Skeletal muscle tissue (tissue), 4 donors: ENCODE results near the gene ANTXR1. TPM values are rescaled to one million over a fixed set of nuclear protein-coding genes. Genes with fewer than 3 reads are reported as not detected.

Experiments used
- H3K27ac ChIP-seq: one replicate; pipeline ENCODE4 v1.7.0; 2013; ENCODE audit warnings: mild to moderate bottlenecking, low read depth, low read length, inconsistent platforms
- H3K27me3 ChIP-seq, 3 donors: one replicate each; pipeline ENCODE4 v1.7.0; 2013; ENCODE audit warnings: low read length in 3 of 3; ENCODE audit not compliant: control insufficient read depth in 3 of 3, insufficient read depth in 3 of 3
- H3K36me3 ChIP-seq, 3 donors: one replicate each; pipeline ENCODE4 v1.7.0; 2013; ENCODE audit warnings: low read length in 3 of 3; ENCODE audit not compliant: control insufficient read depth in 3 of 3, insufficient read depth in 3 of 3
- H3K4me1 ChIP-seq, 3 donors: one replicate each; pipeline ENCODE4 v1.7.0; 2013; ENCODE audit warnings: low read length in 3 of 3, mild to moderate bottlenecking in 3 of 3; ENCODE audit not compliant: control insufficient read depth in 3 of 3, insufficient read depth in 3 of 3
- H3K4me3 ChIP-seq, 3 donors: one replicate each; pipeline ENCODE4 v1.7.0; 2013; ENCODE audit warnings: low read length in 3 of 3
- H3K9ac ChIP-seq, 3 donors: one replicate each; pipeline ENCODE4 v1.7.0; 2013; ENCODE audit warnings: low read length in 3 of 3, mild to moderate bottlenecking in 3 of 3, moderate library complexity in 2 of 3, low read depth in 1 of 3
- H3K9me3 ChIP-seq, 3 donors: one replicate each; pipeline ENCODE4 v1.7.0; 2013; ENCODE audit warnings: low read length in 3 of 3; ENCODE audit not compliant: control insufficient read depth in 3 of 3
- total RNA-seq: library from RNA; depleted of rRNA; stranded (reverse); fragments of >200 nt; gene quantifications from one replicate; pipeline ENCODE4 v1.2.3, GENCODE V29; 2014
- donor health status: Osteomylitis.

Gene ANTXR1
- total RNA-seq, 1 donor from 2014 or later: 86.6 TPM

DNA sequence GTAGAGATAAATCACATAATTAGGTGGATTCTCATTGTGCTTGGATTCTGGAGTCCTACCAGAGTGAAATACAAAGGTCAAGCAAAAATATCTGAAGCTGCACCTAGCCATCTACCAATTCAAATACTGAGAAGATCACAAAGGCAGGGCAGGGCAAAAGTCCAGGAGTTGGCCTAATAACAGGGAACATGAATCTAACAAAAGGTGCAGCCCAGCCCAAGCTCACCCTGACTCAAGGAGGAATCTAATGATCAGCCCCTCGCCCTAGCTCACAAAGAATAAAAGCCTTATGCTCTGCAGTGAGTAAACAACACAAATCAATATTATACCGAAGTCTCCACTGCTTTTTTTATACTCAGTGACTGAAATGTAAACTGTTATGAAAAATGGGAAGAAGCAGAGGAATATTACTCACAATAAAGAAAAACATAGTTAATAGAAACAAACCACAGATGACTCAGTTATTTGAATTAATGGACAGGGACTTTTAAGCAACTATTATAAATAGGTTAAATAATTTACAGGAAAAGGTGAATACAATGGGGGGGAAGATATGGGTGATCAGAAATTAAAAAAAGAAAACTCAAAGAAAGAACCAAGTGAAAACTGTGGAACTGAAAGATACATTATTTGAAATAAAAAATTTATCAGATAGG, 49.5 kb downstream of the ANTXR1 start:
- Histone ChIP-seq H3K9me3 (no peaks in the 10 kb centered on the region), H3K27me3 (no peaks in the 10 kb centered on the region), H3K4me3 (no peak overlapping the region), H3K9ac (peak overlapping the region in 1 of 3 donors; percentile 25), H3K4me1 (peaks cover 11 to 27% (median 22%) of the 10 kb centered on the region in 3 donors), H3K27ac (no peak overlapping the region), H3K36me3 (no peaks in the 10 kb centered on the region)

DNA sequence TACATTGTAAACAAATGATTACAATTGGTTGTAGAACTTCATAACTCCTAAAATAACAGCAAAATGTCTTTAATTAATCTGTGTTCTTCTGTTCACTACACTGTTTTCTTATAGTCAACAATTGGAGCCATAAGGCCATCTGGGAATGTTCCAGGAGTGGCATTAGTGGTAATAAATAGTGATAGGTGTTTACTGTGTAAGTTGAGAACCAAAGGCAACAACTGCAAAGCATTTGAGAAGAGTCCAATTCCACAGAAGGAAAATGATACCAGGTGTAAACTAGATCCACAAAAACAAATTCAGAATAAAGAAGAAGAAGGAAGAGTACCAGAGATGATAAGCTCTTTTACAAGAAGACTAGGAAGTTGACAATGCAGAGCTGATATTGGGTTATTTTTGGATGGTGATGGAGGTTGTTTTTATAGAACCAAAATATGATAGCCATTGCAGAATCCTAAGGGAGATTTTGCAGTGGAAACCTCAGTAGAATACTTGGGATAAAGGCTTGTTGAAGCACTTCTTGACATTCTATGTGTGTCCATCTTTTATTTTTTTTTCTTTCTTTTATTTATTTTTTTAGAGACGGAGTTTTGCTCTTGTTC, 52.9 kb downstream of the ANTXR1 start:
- no peaks in the 10 kb centered on the region for H3K9me3 ChIP-seq
- no peaks in the 10 kb centered on the region for H3K36me3 ChIP-seq
- no peak overlapping the region for H3K9ac ChIP-seq
- no peaks in the 10 kb centered on the region for H3K27me3 ChIP-seq
- H3K4me1 ChIP-seq: peaks cover 4 to 24% (median 19%) of the 10 kb centered on the region in 3 donors
- no peak overlapping the region for H3K27ac ChIP-seq
- no peak overlapping the region for H3K4me3 ChIP-seq

DNA sequence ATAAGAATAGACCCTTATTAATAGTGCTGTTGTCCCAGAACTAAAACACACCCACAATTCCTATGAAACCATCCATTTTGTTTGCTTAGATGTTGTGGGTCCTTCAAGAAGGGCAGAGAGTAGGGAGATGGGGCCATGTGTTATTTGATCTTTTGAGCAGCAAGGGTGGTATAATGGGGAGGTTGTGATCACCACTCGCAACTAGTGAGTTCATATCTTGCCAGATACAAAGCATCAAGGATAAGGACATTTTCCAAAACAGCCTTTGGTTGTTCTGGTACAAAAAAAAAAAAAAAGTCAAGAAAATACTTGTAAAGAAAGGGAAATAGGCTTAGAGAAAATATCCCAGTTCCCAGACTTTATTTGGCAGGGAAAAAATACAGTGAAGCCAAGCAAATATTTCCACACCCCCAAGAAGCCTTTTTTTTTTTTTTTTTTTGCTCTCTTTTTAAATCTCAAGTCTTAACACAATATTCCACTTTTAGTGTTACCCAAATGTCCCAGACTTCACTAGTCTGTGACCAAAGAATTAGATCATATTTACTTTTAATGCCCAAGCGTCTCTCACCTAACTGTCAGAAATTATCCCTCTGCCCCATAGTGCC, 54.1 kb downstream of the ANTXR1 start:
- Histone ChIP-seq H3K9me3 (no peaks in the 10 kb centered on the region), H3K4me3 (no peak overlapping the region), H3K9ac (no peak overlapping the region), H3K27ac (peak overlapping the region; percentile 34), H3K4me1 (peaks cover 4 to 23% (median 15%) of the 10 kb centered on the region in 3 donors), H3K36me3 (no peaks in the 10 kb centered on the region), H3K27me3 (no peaks in the 10 kb centered on the region)

DNA sequence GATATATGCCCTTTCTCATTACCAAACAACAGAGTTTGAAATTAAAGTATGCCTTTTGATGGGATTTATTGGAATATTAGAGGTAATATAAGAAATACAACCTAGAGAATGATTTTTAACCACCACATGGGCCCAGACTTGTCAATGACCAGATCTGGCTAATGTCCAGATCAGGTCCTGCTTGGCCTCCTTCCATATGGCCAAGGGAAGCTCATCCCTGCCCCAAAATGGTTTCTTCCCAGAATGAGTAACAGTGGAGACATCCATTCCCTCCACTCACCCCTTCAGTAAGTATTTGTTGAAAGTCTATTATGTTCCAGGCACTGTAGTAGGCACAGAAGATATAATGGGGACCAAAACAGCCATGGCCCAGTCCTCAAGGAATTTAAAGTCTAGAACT, 54.9 kb downstream of the ANTXR1 start:
- Histone ChIP-seq H3K4me3 (no peak overlapping the region), H3K27ac (peak overlapping the region; percentile 34), H3K36me3 (no peaks in the 10 kb centered on the region), H3K27me3 (no peaks in the 10 kb centered on the region), H3K4me1 (peaks cover 4 to 17% (median 12%) of the 10 kb centered on the region in 3 donors), H3K9ac (no peak overlapping the region), H3K9me3 (no peaks in the 10 kb centered on the region)

DNA sequence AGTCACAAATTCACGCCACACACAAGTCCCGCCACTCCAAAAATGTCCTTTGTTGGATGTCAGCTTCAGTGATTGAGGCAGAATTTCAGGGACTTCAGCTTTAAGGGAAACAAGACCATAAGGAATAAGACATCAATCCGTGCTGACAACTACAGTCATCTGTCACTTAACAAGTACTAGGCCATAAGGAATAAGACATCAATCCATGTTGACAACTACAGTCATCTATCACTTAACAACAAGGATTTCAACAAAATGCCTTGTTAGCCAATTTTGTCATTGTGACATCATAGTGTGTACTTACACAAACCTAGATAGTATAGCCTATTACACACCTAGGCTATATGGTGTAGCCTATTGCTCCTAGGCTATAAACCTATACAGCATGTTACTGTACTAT, 58.0 kb downstream of the ANTXR1 start:
- Histone ChIP-seq H3K27ac (no peak overlapping the region), H3K27me3 (no peaks in the 10 kb centered on the region), H3K36me3 (no peaks in the 10 kb centered on the region), H3K9me3 (no peaks in the 10 kb centered on the region), H3K9ac (no peak overlapping the region), H3K4me1 (peaks cover 4 to 13% (median 12%) of the 10 kb centered on the region in 3 donors), H3K4me3 (no peak overlapping the region)

DNA sequence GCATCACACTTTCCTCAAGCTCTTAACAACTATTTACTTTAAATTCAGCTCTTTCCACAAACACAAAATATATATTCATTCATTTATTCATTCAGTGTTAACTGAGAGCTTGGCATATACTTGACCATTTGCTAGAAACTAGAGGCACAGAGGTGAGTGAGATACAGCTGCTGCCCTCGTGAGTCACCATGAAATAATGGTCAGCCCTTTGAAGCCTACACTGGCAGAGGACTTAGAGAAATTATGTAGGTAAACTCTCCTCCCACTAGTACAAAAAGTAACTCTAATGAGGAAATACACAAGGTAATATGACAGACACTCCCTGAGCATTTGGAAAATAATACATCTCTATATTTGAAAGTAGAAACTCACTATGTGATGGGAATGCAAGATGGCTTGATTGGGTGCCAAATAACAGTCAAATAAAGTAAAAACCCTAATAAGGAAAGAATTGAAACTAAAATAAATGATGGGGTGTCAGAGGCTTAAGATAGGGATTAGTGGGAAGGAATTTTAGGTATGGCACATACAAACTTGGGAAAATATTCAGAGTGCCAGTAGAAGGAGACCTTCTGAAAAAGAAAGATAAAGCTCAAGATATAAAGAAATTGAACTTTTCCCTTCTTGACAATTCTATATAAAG, 61.1 kb downstream of the ANTXR1 start:
- Histone ChIP-seq H3K36me3 (peaks cover 2 to 10% (median 10%) of the 10 kb centered on the region in 3 donors), H3K9me3 (no peaks in the 10 kb centered on the region), H3K27me3 (no peaks in the 10 kb centered on the region), H3K27ac (no peak overlapping the region), H3K4me3 (no peak overlapping the region), H3K9ac (no peak overlapping the region), H3K4me1 (no peaks in the 10 kb centered on the region)

DNA sequence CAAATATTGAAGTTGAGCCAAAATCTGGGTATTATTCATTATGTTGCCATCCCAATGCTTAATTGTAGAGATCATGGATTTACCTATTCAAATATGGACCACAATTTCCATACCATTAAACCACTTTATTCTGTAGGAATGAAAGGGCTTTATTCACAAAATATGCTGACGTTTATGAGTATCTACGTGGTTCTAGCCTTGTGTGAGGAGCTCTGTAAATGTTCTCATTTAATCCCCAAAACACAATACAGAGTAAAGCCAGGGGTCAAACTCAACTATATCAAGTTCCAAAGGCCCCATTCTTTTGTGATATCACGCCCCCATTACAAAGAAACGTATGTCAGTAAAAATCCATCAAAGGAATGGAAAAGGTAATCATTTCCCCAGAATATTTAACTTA, 61.9 kb downstream of the ANTXR1 start:
- Histone ChIP-seq H3K9ac (no peak overlapping the region), H3K4me3 (no peak overlapping the region), H3K36me3 (peaks cover 2 to 10% (median 10%) of the 10 kb centered on the region in 3 donors), H3K4me1 (no peaks in the 10 kb centered on the region), H3K27me3 (no peaks in the 10 kb centered on the region), H3K9me3 (no peaks in the 10 kb centered on the region), H3K27ac (no peak overlapping the region)

DNA sequence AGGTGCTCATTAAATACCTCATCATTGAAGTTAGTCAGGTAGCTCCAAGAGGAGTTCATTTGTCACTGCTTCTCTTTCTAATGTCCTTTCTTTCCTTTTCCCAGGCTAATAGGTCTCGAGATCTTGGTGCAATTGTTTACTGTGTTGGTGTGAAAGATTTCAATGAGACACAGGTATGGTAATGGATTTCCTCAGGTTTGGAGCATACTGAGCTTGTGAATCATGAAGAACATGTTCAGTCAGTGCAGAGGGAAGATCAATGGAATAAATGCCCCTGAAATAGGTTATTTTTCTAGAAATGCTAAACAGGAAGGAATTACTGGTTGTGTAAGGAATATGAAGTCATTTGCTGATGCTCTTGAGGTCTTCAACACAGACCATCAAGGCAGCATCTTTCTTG, 62.5 kb downstream of the ANTXR1 start:
- Histone ChIP-seq H3K4me3 (no peak overlapping the region), H3K36me3 (peaks cover 2 to 10% (median 10%) of the 10 kb centered on the region in 3 donors), H3K9ac (no peak overlapping the region), H3K27me3 (no peaks in the 10 kb centered on the region), H3K9me3 (no peaks in the 10 kb centered on the region), H3K27ac (no peak overlapping the region), H3K4me1 (no peaks in the 10 kb centered on the region)

DNA sequence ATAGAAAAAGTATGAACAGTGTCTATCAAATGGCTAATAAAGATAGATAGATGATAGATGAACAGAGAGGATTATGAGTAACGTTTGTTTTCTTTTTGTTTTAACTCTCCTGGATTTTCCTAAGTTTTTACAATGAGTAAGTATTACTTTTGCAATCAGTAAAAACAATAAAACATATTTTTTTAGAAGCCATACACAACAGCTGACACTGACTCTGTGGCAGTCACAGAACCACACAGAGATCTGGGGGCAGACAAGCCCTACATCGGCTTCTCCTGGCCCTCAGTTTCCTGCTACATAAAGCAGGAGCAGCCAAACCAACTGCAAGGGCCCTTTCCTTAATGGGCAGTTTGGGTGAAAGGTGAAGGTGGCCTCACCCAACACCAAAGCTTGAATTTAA, 63.6 kb downstream of the ANTXR1 start:
- Histone ChIP-seq H3K27ac (no peak overlapping the region), H3K4me1 (no peaks in the 10 kb centered on the region), H3K36me3 (peaks cover 2 to 10% (median 10%) of the 10 kb centered on the region in 3 donors), H3K9ac (no peak overlapping the region), H3K4me3 (no peak overlapping the region), H3K27me3 (no peaks in the 10 kb centered on the region), H3K9me3 (no peaks in the 10 kb centered on the region)
